ENCODE data around the gene SNX5.

SNX5 gene

GRCh38 chr20:17928211-17928611, 40.4 kb downstream of the SNX5 start:
- TF ChIP-seq, protein P1, sequence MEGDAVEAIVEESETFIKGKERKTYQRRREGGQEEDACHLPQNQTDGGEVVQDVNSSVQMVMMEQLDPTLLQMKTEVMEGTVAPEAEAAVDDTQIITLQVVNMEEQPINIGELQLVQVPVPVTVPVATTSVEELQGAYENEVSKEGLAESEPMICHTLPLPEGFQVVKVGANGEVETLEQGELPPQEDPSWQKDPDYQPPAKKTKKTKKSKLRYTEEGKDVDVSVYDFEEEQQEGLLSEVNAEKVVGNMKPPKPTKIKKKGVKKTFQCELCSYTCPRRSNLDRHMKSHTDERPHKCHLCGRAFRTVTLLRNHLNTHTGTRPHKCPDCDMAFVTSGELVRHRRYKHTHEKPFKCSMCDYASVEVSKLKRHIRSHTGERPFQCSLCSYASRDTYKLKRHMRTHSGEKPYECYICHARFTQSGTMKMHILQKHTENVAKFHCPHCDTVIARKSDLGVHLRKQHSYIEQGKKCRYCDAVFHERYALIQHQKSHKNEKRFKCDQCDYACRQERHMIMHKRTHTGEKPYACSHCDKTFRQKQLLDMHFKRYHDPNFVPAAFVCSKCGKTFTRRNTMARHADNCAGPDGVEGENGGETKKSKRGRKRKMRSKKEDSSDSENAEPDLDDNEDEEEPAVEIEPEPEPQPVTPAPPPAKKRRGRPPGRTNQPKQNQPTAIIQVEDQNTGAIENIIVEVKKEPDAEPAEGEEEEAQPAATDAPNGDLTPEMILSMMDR (IDR thresholded peaks at IDR 0.05; ENCODE audit: insufficient read depth, missing control alignments) = no peak
- DNase-seq (ENCODE audit: insufficient read length, low spot score) = no peak
- FAIRE-seq = no peak

DNA sequence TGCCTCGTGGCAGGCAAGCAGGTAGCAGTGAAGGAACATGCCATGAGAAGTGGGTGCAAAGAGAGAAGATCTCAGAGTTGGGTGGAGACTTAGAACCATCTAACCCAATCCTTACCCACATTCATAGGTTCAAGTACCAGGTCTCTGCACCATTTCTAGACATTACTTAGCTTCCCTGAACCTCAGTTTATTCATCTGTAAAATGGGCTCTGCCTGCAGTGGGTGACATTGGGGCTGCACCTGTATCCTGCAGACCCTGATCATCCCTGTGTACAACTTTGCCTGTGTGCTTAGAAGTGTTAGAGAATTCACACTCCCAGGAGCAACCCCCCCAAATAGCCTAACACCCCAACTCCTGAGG, 42.7 kb downstream of the SNX5 start:
- FAIRE-seq = no peak
- TF ChIP-seq, protein P1 (IDR thresholded peaks at IDR 0.05; ENCODE audit: insufficient read depth, missing control alignments) = no peak
- DNase-seq (ENCODE audit: insufficient read length, low spot score) = no peak

GRCh38 chr20:17925141-17925939, 43.3 kb downstream of the SNX5 start:
- DNase-seq (ENCODE audit: insufficient read length, low spot score) (no peak), FAIRE-seq (no peak)
- TF ChIP-seq, protein P1 (IDR thresholded peaks at IDR 0.05; ENCODE audit: insufficient read depth, missing control alignments) = no peak

DNA sequence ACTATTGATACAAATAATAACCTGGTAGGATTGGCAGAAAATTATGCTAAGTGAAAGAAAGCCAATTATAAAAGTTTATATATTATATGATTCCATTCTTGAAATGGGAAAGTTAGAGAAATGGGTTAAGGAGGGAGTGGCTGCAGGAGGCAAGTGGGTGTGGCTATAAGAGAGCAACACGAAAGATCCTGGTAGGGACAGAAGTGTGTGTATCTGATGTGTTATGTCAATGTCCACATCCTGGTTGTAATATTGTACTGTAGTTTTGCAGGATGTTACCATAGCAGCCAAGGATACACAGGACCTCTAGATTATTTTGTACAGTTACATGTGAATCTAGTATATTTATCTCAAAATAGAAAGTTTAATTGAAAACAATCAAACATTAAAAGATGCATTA, 46.8 kb downstream of the SNX5 start:
- no peak for DNase-seq (ENCODE audit: insufficient read length, low spot score)
- FAIRE-seq = no peak
- TF ChIP-seq, protein P1 (IDR thresholded peaks at IDR 0.05; ENCODE audit: insufficient read depth, missing control alignments) = no peak

DNA sequence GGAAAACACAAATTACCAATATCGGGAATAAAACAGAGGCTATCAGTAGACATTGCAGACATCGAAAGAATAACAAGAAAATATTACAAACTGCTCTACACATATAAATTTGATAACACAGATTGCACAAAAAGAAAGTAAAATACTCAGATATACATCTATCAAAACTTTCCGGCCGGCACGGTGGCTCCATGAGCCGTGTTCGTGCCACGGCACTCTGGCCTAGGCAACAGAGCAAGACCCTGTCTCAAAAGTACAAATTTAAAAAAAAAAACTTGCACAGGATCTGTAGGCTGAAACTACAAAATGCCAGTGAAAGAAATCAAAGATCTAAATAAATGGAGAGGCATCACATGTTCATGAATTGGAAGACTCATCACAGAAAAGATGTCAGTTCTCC, 49.4 kb downstream of the SNX5 start:
- TF ChIP-seq, protein P1 (IDR thresholded peaks at IDR 0.05; ENCODE audit: insufficient read depth, missing control alignments) = no peak
- no peak for FAIRE-seq
- DNase-seq (ENCODE audit: insufficient read length, low spot score) = no peak

DNA sequence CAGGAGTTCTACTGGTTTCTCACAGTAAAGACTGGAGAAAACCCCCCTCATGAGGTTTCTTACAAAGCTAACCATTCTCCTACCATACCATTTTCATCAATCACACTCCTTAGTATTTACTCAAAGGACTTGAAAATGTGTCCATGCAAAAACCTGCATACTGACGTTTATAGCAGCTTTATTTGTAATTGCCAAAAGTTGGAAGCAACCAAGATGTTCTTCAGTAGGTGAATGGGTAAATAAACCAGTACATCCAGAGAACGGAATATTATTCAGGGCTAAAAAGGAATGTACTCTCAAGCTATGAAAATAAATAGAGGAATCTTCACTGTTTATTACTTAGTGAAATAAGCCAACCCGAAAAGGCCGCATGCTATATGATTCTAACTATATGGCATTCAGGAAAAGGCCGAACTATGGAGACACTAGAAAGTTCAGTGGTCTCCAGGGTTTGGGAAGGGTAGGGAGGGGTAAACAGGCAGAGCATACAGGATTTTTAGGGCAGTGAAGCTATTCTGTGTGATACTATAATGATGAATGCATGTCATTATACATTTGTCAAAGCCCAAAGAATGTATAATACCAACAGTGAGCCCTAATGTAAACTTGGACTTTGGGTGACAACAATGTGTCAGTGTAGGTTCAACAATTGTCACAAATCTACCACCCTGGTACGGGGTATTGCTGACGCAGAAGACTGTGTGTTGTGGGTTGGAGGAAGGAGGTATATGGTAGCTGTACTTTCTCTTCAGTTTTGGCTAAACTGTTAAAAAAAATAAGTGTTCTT, 50.6 kb downstream of the SNX5 start:
- no peak for DNase-seq (ENCODE audit: insufficient read length, low spot score)
- FAIRE-seq = no peak
- TF ChIP-seq, protein P1 (IDR thresholded peaks at IDR 0.05; ENCODE audit: insufficient read depth, missing control alignments) = no peak

- DNase-seq (ENCODE audit: insufficient read length, low spot score) = no peak
- TF ChIP-seq, protein P1 (IDR thresholded peaks at IDR 0.05; ENCODE audit: insufficient read depth, missing control alignments) = no peak
- no peak for FAIRE-seq
Measured at GRCh38 chr20:17916433-17916891, 52.1 kb downstream of the SNX5 start.

Data from D721Med (cell line).